Hepatocyte (in vitro differentiated cells): ENCODE measurements around the gene EIF3B. TPM values are rescaled to one million over a fixed set of nuclear protein-coding genes. Genes with fewer than 3 reads are reported as not detected.

ENCODE experiments used
- DNase-seq: peaks from one replicate; pipeline ENCODE4 v3.0.0-alpha.2; 2016; ENCODE audit warnings: low spot score
- H2AFZ ChIP-seq: fragments of 200-600 bp; sonication (generic); 2 replicates; pipeline ENCODE4 v1.6.0; 2016; ENCODE audit warnings: antibody characterized with exemption, mild to moderate bottlenecking
- H3K27ac ChIP-seq: fragments of 200-600 bp; sonication (generic); 2 replicates; pipeline ENCODE4 v1.5.1; 2016; ENCODE audit warnings: mild to moderate bottlenecking
- H3K27me3 ChIP-seq: fragments of 200-600 bp; sonication (generic); 2 replicates; pipeline ENCODE4 v1.6.1; 2016
- H3K36me3 ChIP-seq: fragments of 200-600 bp; sonication (generic); replicated peaks from 2 replicates; pipeline ENCODE4 v1.5.1; 2016; ENCODE audit warnings: low read depth; ENCODE audit not compliant: insufficient read depth
- H3K4me1 ChIP-seq: fragments of 200-600 bp; sonication (generic); 2 replicates; pipeline ENCODE4 v1.5.1; 2016; ENCODE audit warnings: mild to moderate bottlenecking, moderate library complexity; ENCODE audit not compliant: insufficient read depth
- H3K4me2 ChIP-seq: fragments of 200-600 bp; sonication (generic); 2 replicates; pipeline ENCODE4 v1.6.0; 2016
- H3K4me3 ChIP-seq: fragments of 200-600 bp; sonication (generic); 2 replicates; pipeline ENCODE4 v1.5.1; 2016; ENCODE audit warnings: mild to moderate bottlenecking
- H3K79me2 ChIP-seq: fragments of 200-600 bp; sonication (generic); 2 replicates; pipeline ENCODE4 v1.6.0; 2017; ENCODE audit warnings: mild to moderate bottlenecking
- H3K9me2 ChIP-seq: fragments of 200-600 bp; sonication (generic); replicated peaks from 2 replicates; pipeline ENCODE4 v1.6.0; 2017; ENCODE audit warnings: mild to moderate bottlenecking; ENCODE audit not compliant: insufficient read depth
- H3K9me3 ChIP-seq: fragments of 200-600 bp; sonication (generic); 2 replicates; pipeline ENCODE4 v1.5.1; 2016; ENCODE audit warnings: low read depth, mild to moderate bottlenecking
- H4K20me1 ChIP-seq: fragments of 200-600 bp; sonication (generic); 2 replicates; pipeline ENCODE4 v1.6.0; 2016; ENCODE audit warnings: mild to moderate bottlenecking; ENCODE audit not compliant: insufficient read depth, poor library complexity, severe bottlenecking
- EZH2 ChIP-seq: fragments of 200-600 bp; sonication (generic); IDR thresholded peaks from 2 replicates; pipeline ENCODE4 v1.6.1; 2016; ENCODE audit warnings: antibody characterized with exemption, mild to moderate bottlenecking, borderline replicate concordance
- EZH2phosphoT487 ChIP-seq: fragments of 200-600 bp; sonication (generic); IDR thresholded peaks from one replicate; pipeline ENCODE4 v1.6.1; 2018; ENCODE audit warnings: antibody characterized with exemption, mild to moderate bottlenecking, low read depth, moderate library complexity; ENCODE audit not compliant: unreplicated experiment, severe bottlenecking
- WGBS: methylation state at CpG from one replicate; pipeline ENCODE4 v1.1.6; 2016; ENCODE audit warnings: low lambda C conversion rate; ENCODE audit errors: missing lambda C conversion rate; 5-methylcytosine and 5-hydroxymethylcytosine counted together
- polyA plus RNA-seq: library from polyadenylated mRNA; unstranded; fragments of >200 nt; fragmentation: Nextera tagmentation; extraction: Ambion mirVana; gene quantifications from 2 replicates; pipeline ENCODE4 v1.2.1, GENCODE V29; 2016
- total RNA-seq: library from RNA; depleted of rRNA; stranded (reverse); fragments of >200 nt; gene quantifications from 2 replicates; pipeline ENCODE4 v1.2.3, GENCODE V29; 2014
- TF ChIP-seq, protein P1 (sequence below): fragments of 200-600 bp; sonication (generic); IDR thresholded peaks from 2 replicates; pipeline ENCODE4 v1.5.1; 2016; ENCODE audit warnings: antibody characterized with exemption, mild to moderate bottlenecking; ENCODE audit not compliant: poor library complexity

EIF3B gene
- total and polyA plus RNA-seq, 2 experiments from 2014 or later, result 122 to 145 TPM

DNA sequence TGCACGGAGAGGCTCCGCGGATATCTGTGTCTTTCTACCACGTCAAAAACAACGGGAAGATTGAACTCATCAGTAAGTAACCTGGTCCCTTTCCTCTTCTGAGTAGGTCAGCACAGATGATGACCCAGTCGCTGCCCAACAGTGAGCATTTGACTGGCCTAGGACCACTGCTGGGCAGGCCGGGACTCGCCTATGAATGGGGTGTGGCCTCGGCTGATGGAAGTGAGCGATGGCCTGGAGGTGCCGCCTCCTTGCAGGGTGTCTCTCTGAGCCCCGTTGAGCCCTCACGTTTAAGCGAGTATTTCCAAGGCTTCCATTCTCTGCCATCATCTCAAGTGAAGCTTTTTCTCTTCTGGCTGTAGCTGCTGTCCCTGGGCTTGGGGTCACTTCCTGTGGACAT lies 18.1 kb downstream of the EIF3B start:
- Histone ChIP-seq H3K9me2 (no peaks in the 10 kb centered on the region), H3K4me2 (no peak overlapping the region), H3K79me2 (peaks cover 22% of the 10 kb centered on the region), H3K9me3 (no peaks in the 10 kb centered on the region), H3K27ac (no peak overlapping the region), H3K36me3 (no peaks in the 10 kb centered on the region), H3K4me3 (no peak overlapping the region), H3K4me1 (no peaks in the 10 kb centered on the region), H2AFZ (no peak overlapping the region), H4K20me1 (peaks cover 5% of the 10 kb centered on the region), H3K27me3 (no peaks in the 10 kb centered on the region)
- WGBS, result 94% methylated on average over 14 of the region's 14 CpGs
- TF ChIP-seq, protein P1, sequence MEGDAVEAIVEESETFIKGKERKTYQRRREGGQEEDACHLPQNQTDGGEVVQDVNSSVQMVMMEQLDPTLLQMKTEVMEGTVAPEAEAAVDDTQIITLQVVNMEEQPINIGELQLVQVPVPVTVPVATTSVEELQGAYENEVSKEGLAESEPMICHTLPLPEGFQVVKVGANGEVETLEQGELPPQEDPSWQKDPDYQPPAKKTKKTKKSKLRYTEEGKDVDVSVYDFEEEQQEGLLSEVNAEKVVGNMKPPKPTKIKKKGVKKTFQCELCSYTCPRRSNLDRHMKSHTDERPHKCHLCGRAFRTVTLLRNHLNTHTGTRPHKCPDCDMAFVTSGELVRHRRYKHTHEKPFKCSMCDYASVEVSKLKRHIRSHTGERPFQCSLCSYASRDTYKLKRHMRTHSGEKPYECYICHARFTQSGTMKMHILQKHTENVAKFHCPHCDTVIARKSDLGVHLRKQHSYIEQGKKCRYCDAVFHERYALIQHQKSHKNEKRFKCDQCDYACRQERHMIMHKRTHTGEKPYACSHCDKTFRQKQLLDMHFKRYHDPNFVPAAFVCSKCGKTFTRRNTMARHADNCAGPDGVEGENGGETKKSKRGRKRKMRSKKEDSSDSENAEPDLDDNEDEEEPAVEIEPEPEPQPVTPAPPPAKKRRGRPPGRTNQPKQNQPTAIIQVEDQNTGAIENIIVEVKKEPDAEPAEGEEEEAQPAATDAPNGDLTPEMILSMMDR, result no peak
- TF ChIP-seq EZH2phosphoT487 (no peak), EZH2 (no peak)
- DNase-seq, result no peak

DNA sequence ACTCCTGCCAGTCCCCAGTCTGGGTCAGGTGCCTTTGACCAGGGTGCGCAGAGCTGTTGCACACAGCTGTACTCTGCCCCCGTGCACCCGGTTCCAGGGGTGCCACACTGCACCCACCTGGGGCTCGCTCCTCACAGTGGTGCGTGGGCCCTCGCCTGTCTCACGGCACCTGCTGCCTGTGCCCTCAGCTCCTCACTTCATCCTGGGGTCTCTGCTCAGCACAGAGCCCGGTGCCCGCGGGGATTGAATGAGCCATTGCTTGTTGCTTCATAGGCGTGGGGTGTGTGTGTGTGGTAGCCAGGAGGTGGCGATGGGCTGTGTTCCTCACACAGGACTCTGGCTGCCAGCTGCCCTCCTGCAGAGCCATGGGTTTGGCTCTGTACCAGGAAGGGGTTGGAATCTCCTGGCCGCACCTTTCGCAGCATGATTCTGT lies 18.5 kb downstream of the EIF3B start:
- WGBS, result 97% methylated on average over 14 of the region's 14 CpGs
- Histone ChIP-seq H3K36me3 (no peaks in the 10 kb centered on the region), H2AFZ (no peak overlapping the region), H3K4me1 (no peaks in the 10 kb centered on the region), H3K27me3 (no peaks in the 10 kb centered on the region), H4K20me1 (peaks cover 5% of the 10 kb centered on the region), H3K4me2 (no peak overlapping the region), H3K9me2 (no peaks in the 10 kb centered on the region), H3K9me3 (no peaks in the 10 kb centered on the region), H3K4me3 (no peak overlapping the region), H3K27ac (no peak overlapping the region), H3K79me2 (peaks cover 22% of the 10 kb centered on the region)
- TF ChIP-seq EZH2 (no peak), EZH2phosphoT487 (no peak)
- TF ChIP-seq, protein P1, result no peak
- no peak for DNase-seq

DNA sequence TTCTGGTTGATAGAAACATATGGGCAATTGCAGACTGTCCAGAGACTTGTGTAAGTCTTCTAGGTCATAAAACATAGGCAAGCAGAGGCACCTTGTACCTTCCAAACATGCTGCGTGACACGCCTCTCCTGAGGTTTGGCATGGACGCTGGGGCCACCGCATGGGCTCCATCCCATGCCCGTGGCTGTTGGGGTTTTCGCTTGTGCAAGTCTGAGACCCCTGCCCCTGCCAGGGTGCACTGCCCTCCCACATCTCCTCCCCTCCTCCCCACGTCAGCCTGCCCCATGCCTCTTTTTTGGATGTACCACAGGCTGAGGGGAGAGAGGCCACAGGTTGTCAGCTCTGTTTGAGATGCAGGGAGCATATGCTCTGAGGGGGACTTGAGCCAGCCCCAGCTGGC lies 19.0 kb downstream of the EIF3B start:
- Histone ChIP-seq H2AFZ (no peak overlapping the region), H4K20me1 (peaks cover 10% of the 10 kb centered on the region), H3K27ac (no peak overlapping the region), H3K4me1 (no peaks in the 10 kb centered on the region), H3K27me3 (no peaks in the 10 kb centered on the region), H3K79me2 (peaks cover 22% of the 10 kb centered on the region), H3K4me3 (no peak overlapping the region), H3K36me3 (no peaks in the 10 kb centered on the region), H3K9me3 (no peaks in the 10 kb centered on the region), H3K9me2 (no peaks in the 10 kb centered on the region), H3K4me2 (no peak overlapping the region)
- TF ChIP-seq EZH2phosphoT487, result no peak
- TF ChIP-seq, protein P1, result no peak
- no peak for TF ChIP-seq EZH2
- DNase-seq, result no peak
- WGBS, result 93% methylated on average over 7 of the region's 7 CpGs

DNA sequence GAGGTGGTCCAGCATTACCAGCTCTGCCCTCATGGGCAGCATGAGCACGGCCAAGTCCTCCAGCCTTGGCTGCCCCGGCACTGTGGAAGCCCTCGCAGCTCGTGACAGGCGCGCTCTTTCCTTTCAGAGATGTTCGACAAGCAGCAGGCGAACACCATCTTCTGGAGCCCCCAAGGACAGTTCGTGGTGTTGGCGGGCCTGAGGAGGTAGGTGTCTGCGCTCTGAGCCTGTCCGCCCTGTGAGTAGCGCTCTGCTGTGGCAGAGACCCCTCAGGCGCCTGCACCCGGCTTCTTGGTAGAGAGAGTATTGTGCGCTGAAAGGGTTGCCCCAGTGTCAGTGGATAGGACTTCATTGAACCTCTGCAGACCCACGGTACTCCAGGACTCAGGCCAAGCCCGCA lies 19.8 kb downstream of the EIF3B start:
- peaks cover 22% of the 10 kb centered on the region for H3K79me2 ChIP-seq
- no peak overlapping the region for H3K4me2 ChIP-seq
- H3K36me3 ChIP-seq, result no peaks in the 10 kb centered on the region

More for the DNA sequence above, 19.8 kb downstream of the EIF3B start:
- no peak for DNase-seq
- Histone ChIP-seq H3K4me3 (no peak overlapping the region), H3K27ac (no peak overlapping the region), H3K4me1 (no peaks in the 10 kb centered on the region), H3K9me3 (no peaks in the 10 kb centered on the region), H4K20me1 (peaks cover 13% of the 10 kb centered on the region), H2AFZ (no peak overlapping the region), H3K9me2 (no peaks in the 10 kb centered on the region), H3K27me3 (no peaks in the 10 kb centered on the region)
- TF ChIP-seq EZH2, result no peak
- no peak for TF ChIP-seq EZH2phosphoT487
- TF ChIP-seq, protein P1, result no peak
- WGBS, result 98% methylated on average over 18 of the region's 18 CpGs
